H1 (cell line): ENCODE data around the gene CAMK2A. TPM values are rescaled to one million over a fixed set of nuclear protein-coding genes. Genes with fewer than 3 reads are reported as not detected.

Experiments
- ATF3 ChIP-seq: IDR thresholded peaks from 2 replicates; pipeline ENCODE4 v1.6.1; 2011; ENCODE audit warnings: low read depth, mild to moderate bottlenecking, low read length; ENCODE audit not compliant: insufficient read depth
- polyA plus RNA-seq, 7 experiments: library from polyadenylated mRNA; depleted of rRNA in 3 of 7; stranded (reverse) in 5 of 7; unstranded in 2 of 7; fragments of >200 nt in 5 of 7; fragments of 200-250 nt in 2 of 7; gene quantifications; 1 replicate in 5 of 7; 2 replicates in 1 of 7; 4 replicates in 1 of 7; pipeline versions ENCODE4 v1.2.1 to v1.2.3, GENCODE V29; 2011 to 2013; ENCODE audit warnings: missing spikeins in 2 of 7, mixed read lengths in 2 of 7
- total RNA-seq: library from RNA; stranded (reverse); fragmentation: NEBNext Ultra II Directional; extraction: Animal tissue kit (Norgen Biotek cat#: 25700); gene quantifications from 2 replicates; pipeline ENCODE4 v1.2.1, GENCODE V29; 2021

The CAMK2A gene
- total and polyA plus RNA-seq, 2 of the 8 experiments (the other 6 are each of a cell fraction or from before 2014, with no cell fraction given), result 0.20 to 0.28 TPM

DNA sequence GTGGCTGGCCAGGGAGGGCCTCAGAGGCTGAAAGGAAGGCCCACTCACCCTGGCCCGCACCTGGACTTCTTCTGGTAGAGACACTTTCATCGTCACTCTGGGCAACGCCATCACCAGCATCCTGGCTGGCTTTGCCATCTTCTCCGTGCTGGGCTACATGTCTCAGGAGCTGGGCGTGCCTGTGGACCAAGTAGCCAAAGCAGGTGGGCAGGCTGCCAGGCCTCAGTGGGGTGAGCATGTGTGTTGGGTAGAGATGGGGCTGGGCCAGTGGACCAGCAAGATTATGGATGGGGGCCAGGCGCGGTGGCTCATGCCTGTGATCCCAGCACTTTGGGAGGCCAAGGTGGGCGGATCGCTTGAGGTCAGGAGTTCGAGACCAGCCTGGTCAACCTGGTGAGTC lies 87.1 kb downstream of the CAMK2A start (continued):
- TF ChIP-seq ATF3, result no peak
